Thyroid gland (tissue), 4 donors: ENCODE results near the gene CDH26. TPM values are rescaled to one million over a fixed set of nuclear protein-coding genes. Genes with fewer than 3 reads are reported as not detected.
A peak's percentile ranks its signal among the peaks of the same experiment; 100 is the strongest.

Experiments used
- DNase-seq, 2 donors: peaks; one replicate each; pipeline ENCODE4 v3.0.0-alpha.2; 2019
- H3K27ac ChIP-seq, 3 donors: fragments of 200-600 bp; sonication (generic); 1 replicate in 2 of 3; 2 replicates in 1 of 3; pipeline ENCODE4 v1.5.1; 2016 to 2019; ENCODE audit warnings: mild to moderate bottlenecking in 1 of 3, moderate library complexity in 1 of 3
- H3K27me3 ChIP-seq: fragments of 200-600 bp; sonication (generic); one replicate; pipeline ENCODE4 v1.5.1; 2019
- H3K36me3 ChIP-seq, 2 donors: fragments of 200-600 bp; sonication (generic); one replicate each; pipeline ENCODE4 v1.5.1; 2016 to 2019
- H3K4me1 ChIP-seq, 2 donors: fragments of 200-600 bp; sonication (generic); one replicate each; pipeline ENCODE4 v1.5.1; 2017 to 2019
- H3K4me3 ChIP-seq, 3 donors: fragments of 200-600 bp; sonication (generic); replicated peaks in 1 of 3; 1 replicate in 2 of 3; 2 replicates in 1 of 3; pipeline ENCODE4 v1.5.1; 2016; ENCODE audit warnings: mild to moderate bottlenecking in 1 of 3
- H3K9me3 ChIP-seq: fragments of 200-600 bp; sonication (generic); one replicate; pipeline ENCODE4 v1.5.1; 2017
- CTCF ChIP-seq, 6 experiments: fragments of 200-600 bp in 3 of 6; fragments of 450-650 bp in 3 of 6; sonication (generic) in 3 of 6; IDR thresholded peaks; one replicate each; pipeline ENCODE4 v1.5.1; 2016 to 2019; ENCODE audit warnings: antibody characterized with exemption in 6 of 6, mild to moderate bottlenecking in 2 of 6, inconsistent platforms in 1 of 6, moderate library complexity in 1 of 6
- POLR2A ChIP-seq, 2 donors: fragments of 450-650 bp; IDR thresholded peaks; one replicate each; pipeline ENCODE4 v1.6.1; 2017; ENCODE audit warnings: antibody characterized with exemption in 2 of 2, mild to moderate bottlenecking in 2 of 2, moderate library complexity in 1 of 2
- WGBS, 2 donors: methylation state at CpG; one replicate each; pipeline ENCODE4 v1.1.5; 2017; 5-methylcytosine and 5-hydroxymethylcytosine counted together
- intact Hi-C: fragments of 100-400 bp; cut with DNase I; formaldehyde crosslinking; loops from one replicate; pipeline ENCODE4 v1.15.1; 2023
- total RNA-seq, 4 donors: library from RNA; depleted of rRNA; stranded (reverse); fragments of >200 nt; gene quantifications; one replicate each; pipeline ENCODE4 v1.2.3, GENCODE V29; 2016

CDH26 gene
- total RNA-seq, 4 donors from 2014 or later = 0.56 to 2.5 (median 1.5) TPM

GRCh38 chr20:60054716-60055634, 96.8 kb downstream of the CDH26 start:
- no peak for DNase-seq
- H3K27me3 ChIP-seq = no peaks in the 10 kb centered on the region
- TF ChIP-seq POLR2A (IDR thresholded peaks at IDR 0.05) = no peak
- no peak for TF ChIP-seq CTCF (IDR thresholded peaks at IDR 0.05)
- H3K9me3 ChIP-seq = no peaks in the 10 kb centered on the region
- H3K4me3 ChIP-seq = no peak overlapping the region
- intact Hi-C loops = loop anchor here (10.0 kb wide), 1 partner anchor 1070 kb away; no protein-coding TSS in a partner anchor
- H3K27ac ChIP-seq = no peak overlapping the region
- 76 to 81% methylated on average over 22 to 24 of the region's 24 CpGs for WGBS, 2 donors
- peaks cover 0 to 14% of the 10 kb centered on the region in 2 donors for H3K4me1 ChIP-seq
- H3K36me3 ChIP-seq = no peaks in the 10 kb centered on the region

- Histone ChIP-seq H3K27ac (no peak overlapping the region), H3K4me1 (peaks cover 0 to 14% of the 10 kb centered on the region in 2 donors), H3K4me3 (no peak overlapping the region), H3K27me3 (no peaks in the 10 kb centered on the region), H3K36me3 (no peaks in the 10 kb centered on the region), H3K9me3 (no peaks in the 10 kb centered on the region)
- TF ChIP-seq CTCF (IDR thresholded peaks at IDR 0.05) (no peak), POLR2A (IDR thresholded peaks at IDR 0.05) (no peak)
- DNase-seq = peak; percentile 3 to 11
- WGBS, 2 donors = 69 to 80% methylated on average over 13 to 14 of the region's 14 CpGs
- intact Hi-C loops = loop anchor here (10.0 kb wide), 1 partner anchor 1069 kb away; no protein-coding TSS in a partner anchor
Observed at GRCh38 chr20:60055740-60056139, 97.5 kb downstream of the CDH26 start.

GRCh38 chr20:60056407-60057122, 98.3 kb downstream of the CDH26 start:
- no peak for DNase-seq
- H3K27me3 ChIP-seq = no peaks in the 10 kb centered on the region
- H3K4me1 ChIP-seq = peaks cover 0 to 14% of the 10 kb centered on the region in 2 donors
- intact Hi-C loops = loop anchor here (10.0 kb wide), 1 partner anchor 1068 kb away; no protein-coding TSS in a partner anchor
- no peaks in the 10 kb centered on the region for H3K36me3 ChIP-seq
- H3K27ac ChIP-seq = no peak overlapping the region
- TF ChIP-seq POLR2A (IDR thresholded peaks at IDR 0.05) = no peak
- no peak for TF ChIP-seq CTCF (IDR thresholded peaks at IDR 0.05)
- WGBS, 2 donors = 72 to 77% methylated on average over 5 of the region's 5 CpGs
- no peaks in the 10 kb centered on the region for H3K9me3 ChIP-seq
- H3K4me3 ChIP-seq = no peak overlapping the region

- Histone ChIP-seq H3K36me3 (no peaks in the 10 kb centered on the region), H3K9me3 (no peaks in the 10 kb centered on the region), H3K27ac (no peak overlapping the region), H3K4me3 (no peak overlapping the region), H3K4me1 (peaks cover 0 to 14% of the 10 kb centered on the region in 2 donors), H3K27me3 (no peaks in the 10 kb centered on the region)
- 21 to 27% methylated on average over 11 of the region's 11 CpGs for WGBS, 2 donors
- intact Hi-C loops = loop anchor here (10.0 kb wide), 1 partner anchor 1068 kb away; no protein-coding TSS in a partner anchor
- peak; percentile 46 to 84 (median 65) for TF ChIP-seq CTCF (IDR thresholded peaks at IDR 0.05)
- TF ChIP-seq POLR2A (IDR thresholded peaks at IDR 0.05) = no peak
- peak; percentile 57 to 58 for DNase-seq
Observed at GRCh38 chr20:60057123-60057865, 99.1 kb downstream of the CDH26 start.
